DMS 273 (cell line): ENCODE measurements around the gene INAFM2.

Experiments
- DNase-seq: peaks from one replicate; lab custom pipeline; 2025; ENCODE audit not compliant: unreplicated experiment; lab: John Stamatoyannopoulos, UW

INAFM2 gene

DNA sequence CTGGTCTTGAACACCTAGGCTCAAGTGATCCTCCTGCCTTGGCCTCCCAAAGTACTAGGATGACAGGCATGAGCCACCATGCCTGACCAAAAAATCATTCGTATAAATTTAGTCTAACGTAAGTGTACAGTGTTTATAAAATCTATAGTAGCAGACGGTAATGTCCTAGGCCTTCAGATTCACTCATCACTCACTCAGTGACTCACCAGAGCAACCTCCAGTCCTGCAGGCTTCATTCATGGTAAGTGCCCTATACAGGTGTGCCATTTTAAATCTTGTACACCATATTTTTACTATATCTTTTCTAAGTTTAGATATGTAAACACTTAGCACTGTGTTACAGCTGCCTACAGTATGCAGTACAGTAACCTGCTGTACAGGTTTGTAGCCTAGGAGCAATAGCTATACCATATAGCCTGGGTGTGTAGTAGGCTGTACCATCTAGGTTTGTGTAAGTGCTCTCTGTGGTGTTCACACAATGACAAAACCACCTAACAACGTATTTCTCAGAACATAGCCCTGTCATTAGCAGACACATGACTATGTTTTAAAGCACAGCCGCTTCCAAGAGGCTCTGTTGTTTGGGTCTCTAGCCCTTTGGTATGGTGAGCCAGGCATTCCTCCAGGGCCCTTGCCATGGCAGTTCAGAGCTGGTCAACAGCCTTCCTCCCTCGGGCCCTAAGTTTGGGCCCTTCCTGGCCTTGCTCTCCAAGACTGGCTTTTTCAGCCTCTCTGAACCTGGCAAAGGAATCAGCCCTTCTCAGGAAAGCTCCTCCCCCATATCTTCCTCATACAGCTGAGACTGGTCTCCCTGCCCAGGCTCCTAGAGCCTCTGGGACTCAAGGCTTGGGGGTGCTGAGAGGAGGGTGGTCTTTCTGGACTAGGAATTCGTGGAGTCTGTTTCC, 19.2 kb downstream of the INAFM2 start:
- DNase-seq: no peak

GRCh38 chr15:40343512-40343911, 20.0 kb downstream of the INAFM2 start:
- no peak for DNase-seq

DNA sequence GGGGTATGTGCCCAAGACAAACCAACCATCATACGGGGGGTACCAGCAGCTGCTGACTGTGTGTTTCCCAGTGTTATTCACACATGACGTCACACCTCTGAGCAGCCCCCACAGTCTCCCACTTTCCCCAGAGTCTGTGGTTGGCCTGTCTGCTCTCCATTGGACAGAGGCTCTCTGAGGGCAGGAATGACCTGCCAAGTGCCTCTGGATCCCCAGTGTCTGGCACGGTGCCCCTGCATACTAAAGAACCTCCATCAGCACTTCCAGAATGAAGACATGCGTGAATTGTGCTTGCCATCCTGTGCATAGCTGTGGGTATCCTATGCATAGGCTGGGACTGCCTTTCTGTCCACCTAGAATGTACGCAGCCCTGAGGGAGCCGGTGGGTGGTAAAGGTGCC, 20.7 kb downstream of the INAFM2 start:
- DNase-seq: no peak

- DNase-seq: peak; percentile 72
Observed at GRCh38 chr15:40344631-40345120, 21.2 kb downstream of the INAFM2 start.

DNA sequence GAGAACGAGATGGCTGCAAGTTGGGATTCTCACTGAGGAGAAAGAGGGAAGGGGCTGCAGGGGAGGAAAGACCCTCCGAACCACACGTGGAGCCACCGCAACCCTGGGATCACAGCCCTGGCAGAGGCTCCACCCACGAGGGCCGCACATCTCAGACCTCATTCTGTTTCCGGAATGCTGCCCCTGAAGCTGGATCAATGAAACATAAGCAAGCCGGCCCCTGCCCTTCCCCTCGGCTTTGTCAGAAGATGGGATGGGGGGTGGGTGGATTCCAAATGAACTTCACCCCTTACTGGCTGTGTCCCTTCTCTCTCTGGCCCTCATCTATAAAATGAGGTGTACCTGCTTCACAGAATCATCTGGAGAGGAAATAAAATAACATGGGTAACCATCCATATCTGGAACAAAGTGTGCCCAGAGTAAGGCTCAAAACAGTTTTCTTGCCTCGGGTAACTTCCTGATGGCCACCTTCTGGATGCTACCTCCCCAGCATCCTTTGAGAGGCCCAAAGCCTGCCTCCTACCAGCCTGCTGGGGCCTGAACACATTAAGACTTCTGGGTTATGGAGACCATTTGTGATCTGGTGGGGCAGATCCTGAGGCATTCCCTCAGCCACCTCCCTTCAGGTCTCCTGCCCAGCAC, 21.9 kb downstream of the INAFM2 start:
- DNase-seq: no peak

- no peak for DNase-seq
Observed at GRCh38 chr15:40345867-40346578, 22.5 kb downstream of the INAFM2 start.

DNA sequence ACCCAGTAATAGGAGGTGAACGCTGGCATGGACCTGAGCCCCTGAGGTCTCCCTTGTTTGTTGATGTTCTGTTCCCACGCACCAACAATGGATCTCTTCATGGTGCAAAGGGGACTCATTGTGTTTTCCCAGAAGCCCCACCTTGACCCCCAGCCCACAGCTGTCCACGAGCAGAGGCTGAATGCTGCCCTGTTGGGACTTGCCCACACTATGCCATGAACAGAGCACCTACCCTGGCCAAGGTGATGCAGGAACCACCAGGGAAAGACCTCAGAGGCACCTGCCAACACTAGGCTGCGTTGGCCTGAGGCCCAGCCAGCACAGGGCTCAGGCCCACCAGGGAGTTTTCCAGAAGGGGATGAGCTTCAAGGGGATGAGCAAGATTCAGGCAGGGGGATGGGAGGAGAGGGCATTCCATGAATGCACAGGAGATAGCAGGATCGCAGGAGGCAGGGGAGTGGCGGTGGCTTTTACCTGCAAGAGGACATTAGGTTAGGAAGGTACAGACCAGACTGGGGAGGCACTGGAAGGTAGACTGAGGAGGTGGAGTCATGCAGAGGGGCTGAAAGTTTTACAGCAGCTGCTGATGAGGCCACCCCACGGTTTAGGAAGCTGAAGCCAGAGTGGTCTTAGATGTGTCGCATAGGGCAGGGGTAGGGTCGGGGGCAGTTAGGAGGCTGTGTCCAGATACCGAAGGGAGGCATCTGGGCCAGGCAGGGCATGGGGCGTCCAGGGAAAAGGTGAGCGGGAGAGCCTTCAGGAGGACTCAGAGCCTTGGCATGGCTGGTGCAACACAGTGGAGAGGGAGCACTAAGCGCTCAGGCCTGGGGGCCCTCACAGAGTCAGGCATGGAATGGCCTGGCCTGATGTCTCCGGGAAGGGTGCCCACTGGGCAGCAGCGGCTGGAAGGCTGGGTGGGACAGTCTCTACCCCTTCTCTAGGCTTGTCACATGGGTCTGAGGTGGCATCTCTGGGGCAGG, 23.4 kb downstream of the INAFM2 start:
- DNase-seq: no peak

GRCh38 chr15:40347559-40348473, 24.3 kb downstream of the INAFM2 start:
- DNase-seq: no peak

- no peak for DNase-seq
Observed at GRCh38 chr15:40348474-40348870, 25.0 kb downstream of the INAFM2 start.

- DNase-seq: no peak
Observed at GRCh38 chr15:40349163-40349562, 25.7 kb downstream of the INAFM2 start.

DNA sequence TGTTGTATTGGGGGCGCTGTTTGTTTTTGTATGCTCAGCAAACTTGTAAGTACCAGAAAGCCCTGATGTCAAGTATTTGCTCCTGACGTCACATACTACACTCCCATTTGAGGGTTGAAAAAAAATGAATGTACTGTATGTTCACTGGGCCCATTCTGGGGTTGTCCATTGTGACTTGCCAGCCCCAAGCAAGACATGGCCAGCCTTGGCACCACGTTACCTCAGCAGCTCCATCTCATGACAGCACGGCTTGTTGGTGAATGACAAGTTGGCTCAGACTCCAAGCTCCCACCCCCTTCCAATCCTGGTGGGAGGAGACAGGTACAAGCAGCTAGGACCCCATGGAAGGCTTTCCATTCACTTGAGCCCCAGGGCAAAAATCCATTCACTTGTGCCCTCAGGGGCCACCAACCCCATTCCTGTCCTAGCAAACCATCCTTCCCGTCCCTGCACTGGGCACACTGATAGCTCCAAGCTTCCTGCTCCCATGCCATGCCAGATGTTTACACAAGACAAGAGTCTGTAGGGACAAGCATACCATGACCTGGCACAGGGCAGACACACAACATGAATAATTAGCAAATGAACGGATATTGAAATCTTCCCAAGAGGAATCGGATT, 28.9 kb downstream of the INAFM2 start:
- DNase-seq: no peak

GRCh38 chr15:40353697-40354096, 30.2 kb downstream of the INAFM2 start:
- DNase-seq: peak; percentile 93

GRCh38 chr15:40354408-40355171, 31.1 kb downstream of the INAFM2 start:
- peak; percentile 97 for DNase-seq

GRCh38 chr15:40355976-40356585, 32.6 kb downstream of the INAFM2 start:
- no peak for DNase-seq

GRCh38 chr15:40357246-40357645, 33.8 kb downstream of the INAFM2 start:
- no peak for DNase-seq

GRCh38 chr15:40357723-40358470, 34.4 kb downstream of the INAFM2 start, which contains the start of gene DISP2:
TSS of gene DISP2 (plus strand) at chr15:40358219. CDS start at chr15:40358322, 103 bp downstream.
- DNase-seq: peak; percentile 91
